A549 (cell line): ENCODE results near the gene PIGS.

Experiments used
- CTCF ChIP-seq: fragments of >200 bp; sonication (Bioruptor Twin); formaldehyde crosslinking; IDR thresholded peaks from 3 replicates; pipeline ENCODE4 v1.5.1; 2016
- HOXB5 ChIP-seq: fragments of 250-450 bp; sonication (Bioruptor Pico); IDR thresholded peaks from 2 replicates; pipeline ENCODE4 v1.5.0; 2020; ENCODE audit warnings: mild to moderate bottlenecking, moderate library complexity
- JUNB ChIP-seq: fragments of >200 bp; sonication (Bioruptor Twin); formaldehyde crosslinking; IDR thresholded peaks from 2 replicates; pipeline ENCODE4 v1.6.1; 2016
- MAFK ChIP-seq: fragments of 450-650 bp; IDR thresholded peaks from 2 replicates; pipeline ENCODE4 v1.6.1; 2014; ENCODE audit not compliant: partially characterized antibody
- POLR2A ChIP-seq: IDR thresholded peaks from 2 replicates; pipeline ENCODE4 v1.6.1; 2012; ENCODE audit warnings: mild to moderate bottlenecking, low read length
- RAD21 ChIP-seq, 2 experiments: fragments of >200 bp in 1 of 2; sonication (Bioruptor Twin) in 1 of 2; formaldehyde crosslinking in 1 of 2; IDR thresholded peaks in 1 of 2; conservative IDR thresholded peaks in 1 of 2; 2 replicates in 1 of 2; 3 replicates in 1 of 2; pipeline ENCODE4 v1.6.1; 2012 to 2018; ENCODE audit warnings: inconsistent platforms in 1 of 2

DNA sequence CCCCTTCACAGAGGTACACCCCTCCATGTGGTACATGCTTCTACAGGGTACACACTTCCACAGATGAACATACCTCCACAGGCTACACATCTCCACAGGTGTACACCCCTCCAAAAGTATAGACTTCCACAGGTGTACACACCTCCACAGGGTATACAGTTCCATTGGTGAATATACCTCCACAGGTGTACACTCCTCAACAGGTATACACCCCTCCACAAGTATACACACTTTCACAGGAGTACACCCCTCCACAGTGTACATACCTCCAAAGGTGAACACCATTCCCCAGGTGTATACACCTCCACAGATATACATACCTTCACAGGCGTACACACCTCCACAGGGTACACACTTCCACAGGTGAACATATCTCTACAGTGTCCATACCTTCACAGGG is 55.8 kb downstream of the PIGS start:
- TF ChIP-seq CTCF, result no peak
- no peak for TF ChIP-seq RAD21 (conservative IDR thresholded peaks at IDR 0.05 in 1 of 2, IDR thresholded peaks at IDR 0.05 in 1 of 2)
- no peak for TF ChIP-seq MAFK
- TF ChIP-seq POLR2A, result no peak
- no peak for TF ChIP-seq JUNB
- no peak for TF ChIP-seq HOXB5
